ENCODE data around the gene TTC9.

TTC9 gene

GRCh38 chr14:70716483-70716882 lies 74.8 kb downstream of the TTC9 start:
- DNase-seq (ENCODE audit: low spot score): no peak

GRCh38 chr14:70716958-70717357 lies 75.2 kb downstream of the TTC9 start:
- no peak for DNase-seq (ENCODE audit: low spot score)

DNA sequence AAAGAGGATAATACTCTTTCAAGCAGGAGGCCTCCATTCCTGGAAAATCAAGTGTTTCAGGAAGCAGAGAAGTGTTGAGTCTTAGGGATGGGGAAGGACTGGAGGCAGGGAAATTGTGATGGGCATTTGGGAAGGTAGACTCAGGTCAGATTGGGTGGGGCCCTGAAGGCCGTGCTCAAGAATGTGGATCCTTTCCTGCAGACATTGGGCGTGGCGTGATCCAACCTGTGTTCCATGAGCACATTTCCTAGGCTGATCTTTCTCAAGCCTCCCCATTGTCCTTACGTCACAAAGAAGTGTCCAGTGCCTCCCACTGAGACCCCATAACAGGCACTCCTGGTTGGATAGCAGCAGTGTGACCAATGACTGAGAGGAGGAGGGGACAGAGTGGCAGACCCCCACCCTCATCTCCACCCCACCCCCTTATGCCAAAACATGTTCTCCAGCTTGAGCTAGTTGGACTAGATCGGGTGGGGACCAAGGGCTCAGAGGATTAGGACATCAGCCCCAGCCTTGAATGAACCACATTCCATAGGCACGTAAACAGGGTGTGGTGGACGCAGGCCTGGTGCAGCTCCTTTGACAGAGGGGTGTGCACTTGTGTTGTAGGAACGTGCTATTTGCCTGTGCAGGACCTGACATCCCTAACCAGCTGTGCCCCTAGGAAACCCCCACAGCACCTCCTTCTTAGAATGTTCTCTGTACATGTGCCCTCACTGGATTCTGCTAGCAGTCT lies 76.8 kb downstream of the TTC9 start:
- DNase-seq (ENCODE audit: low spot score): no peak

- DNase-seq (ENCODE audit: low spot score): no peak
These were observed 79.8 kb downstream of the TTC9 start for GRCh38 chr14:70721542-70721941.

GRCh38 chr14:70722418-70722817 lies 80.7 kb downstream of the TTC9 start:
- no peak for DNase-seq (ENCODE audit: low spot score)

- DNase-seq (ENCODE audit: low spot score): no peak
These were observed 81.6 kb downstream of the TTC9 start for GRCh38 chr14:70723276-70723675.

- no peak for DNase-seq (ENCODE audit: low spot score)
These were observed 82.4 kb downstream of the TTC9 start for GRCh38 chr14:70724110-70724509.

DNA sequence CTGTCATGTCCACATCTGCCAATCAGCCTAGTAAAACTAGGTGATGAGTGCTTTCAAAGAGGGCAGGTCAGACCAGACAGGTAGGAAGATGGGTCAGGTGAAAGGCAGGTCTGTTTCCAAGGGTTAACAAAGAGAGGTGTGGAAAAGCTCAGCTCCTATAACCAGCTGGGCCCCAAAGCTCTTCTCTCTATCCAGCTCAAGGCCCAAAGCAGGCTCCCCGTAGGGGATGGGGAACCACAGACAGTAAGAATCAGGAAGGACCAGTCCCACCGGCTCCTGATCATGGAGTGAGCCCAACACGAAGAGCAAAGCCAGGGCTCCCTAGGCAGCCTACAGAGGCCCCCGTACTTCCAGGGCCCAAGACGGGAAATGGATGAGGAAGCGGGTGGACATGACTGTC lies 83.2 kb downstream of the TTC9 start:
- no peak for DNase-seq (ENCODE audit: low spot score)
